ENCODE results near the gene COG5. TPM values are rescaled to one million over a fixed set of nuclear protein-coding genes. Genes with fewer than 3 reads are reported as not detected.

The COG5 gene
- total RNA-seq, 1 experiment from 2014 or later, result 31.1 TPM

DNA sequence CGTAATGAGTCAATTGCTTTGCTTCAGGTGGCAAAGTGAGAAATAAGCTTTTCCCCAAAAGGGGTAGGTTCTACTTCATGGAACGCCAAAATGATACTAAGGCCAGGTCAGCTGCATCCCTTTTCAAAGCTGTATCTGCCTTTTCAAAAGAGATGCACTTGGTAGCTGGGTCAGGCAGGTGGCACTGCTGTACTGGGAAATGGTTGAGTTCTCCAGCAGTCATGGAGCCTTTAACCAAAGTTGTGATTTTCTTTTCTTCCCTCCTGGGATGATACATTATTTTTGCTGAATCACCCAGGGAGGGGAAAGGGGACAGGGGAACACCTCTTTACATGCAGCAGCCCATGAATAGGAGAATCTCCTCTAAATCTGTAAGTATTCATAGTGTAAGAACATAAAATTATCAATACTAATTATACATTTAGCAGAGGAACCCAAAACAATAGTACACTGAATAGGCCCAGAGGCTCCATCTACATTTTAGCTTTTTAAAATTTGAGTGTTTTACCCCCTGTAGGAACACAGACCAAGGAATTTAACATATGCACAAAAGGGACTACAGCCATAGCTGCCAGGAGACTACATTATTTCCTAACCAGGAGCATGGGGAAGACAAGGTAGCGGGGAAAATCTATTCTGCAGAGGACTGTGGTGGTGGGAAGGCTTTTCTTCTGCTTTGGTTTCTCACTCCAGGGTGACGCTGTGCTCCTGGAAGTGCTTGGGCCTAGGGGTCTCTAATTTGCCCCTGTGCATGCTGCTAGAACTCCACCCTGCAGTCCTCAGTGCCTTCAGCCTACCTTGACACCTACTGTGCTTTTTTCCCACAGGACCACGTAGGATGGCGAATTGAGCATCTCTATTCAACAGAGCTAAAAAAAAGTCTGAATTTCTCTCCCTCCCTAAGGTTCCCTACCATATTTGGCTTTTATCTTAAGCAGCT is 100.3 kb downstream of the COG5 start:
- DNase-seq (ENCODE audit: low read depth), result peak; percentile 78

DNA sequence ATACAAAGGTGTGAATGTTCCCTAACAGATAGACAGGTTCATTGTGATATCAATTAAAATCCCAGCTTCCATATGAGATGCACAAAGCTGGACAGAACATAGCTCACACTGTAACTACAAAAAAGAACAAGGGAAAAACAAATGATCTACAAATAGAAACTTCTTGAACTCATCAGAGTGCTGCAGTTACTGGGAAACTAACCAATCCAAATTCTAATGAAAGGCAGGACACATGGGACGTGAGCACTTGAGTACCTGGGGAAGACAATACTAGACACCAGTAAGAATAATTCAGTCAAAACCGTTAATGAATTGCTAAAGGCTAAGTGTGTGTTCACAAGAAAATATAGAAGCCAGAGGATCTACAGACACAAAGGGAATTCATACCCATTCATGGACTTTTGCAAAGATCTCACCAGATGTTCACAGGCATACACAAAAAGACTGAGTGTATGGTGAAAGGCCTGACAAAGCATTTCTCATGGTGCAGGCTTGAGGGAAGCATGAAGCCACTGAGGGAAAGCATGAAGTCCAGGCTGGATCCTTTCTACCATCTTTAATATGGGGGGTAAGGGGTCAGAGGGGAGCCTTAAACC is 101.7 kb downstream of the COG5 start:
- no peak for DNase-seq (ENCODE audit: low read depth)

DNA sequence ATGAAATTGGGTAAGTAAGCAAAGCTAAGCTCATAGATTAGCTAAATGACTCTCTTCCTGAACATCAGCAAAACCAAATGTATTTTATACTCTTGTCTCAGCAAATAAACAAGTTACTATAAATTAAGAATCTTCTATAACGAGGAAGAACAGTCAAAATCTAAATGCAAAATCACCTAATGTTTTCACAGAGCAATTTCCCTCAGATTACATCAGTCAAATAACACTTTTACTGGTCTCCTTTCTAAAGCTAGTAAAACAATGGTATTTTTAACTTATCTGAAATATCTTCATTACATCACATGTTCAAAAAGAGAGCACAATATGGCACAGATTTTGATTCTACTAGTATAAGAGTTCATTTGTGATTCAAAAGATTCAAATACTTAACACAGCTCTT is 110.3 kb downstream of the COG5 start:
- DNase-seq (ENCODE audit: low read depth), result no peak

DNA sequence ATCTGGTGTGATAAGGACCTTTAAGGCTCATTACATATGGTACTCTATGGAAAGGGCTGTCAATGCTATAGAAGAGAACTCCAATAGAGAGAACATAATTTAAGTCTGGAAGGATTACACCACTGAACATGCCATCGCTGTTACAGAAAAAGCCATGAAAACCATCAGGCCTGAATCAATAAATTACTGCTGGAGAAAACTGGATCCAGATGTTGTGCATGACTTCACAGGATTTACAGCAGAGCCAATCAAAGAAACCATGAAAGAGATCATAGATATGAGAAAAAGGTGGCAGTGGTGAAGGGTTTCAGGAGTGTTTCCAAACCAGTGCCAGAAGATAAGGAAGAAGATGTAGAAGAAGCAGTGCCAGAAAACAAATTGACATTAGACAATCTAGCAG is 112.8 kb downstream of the COG5 start:
- no peak for DNase-seq (ENCODE audit: low read depth)

DNA sequence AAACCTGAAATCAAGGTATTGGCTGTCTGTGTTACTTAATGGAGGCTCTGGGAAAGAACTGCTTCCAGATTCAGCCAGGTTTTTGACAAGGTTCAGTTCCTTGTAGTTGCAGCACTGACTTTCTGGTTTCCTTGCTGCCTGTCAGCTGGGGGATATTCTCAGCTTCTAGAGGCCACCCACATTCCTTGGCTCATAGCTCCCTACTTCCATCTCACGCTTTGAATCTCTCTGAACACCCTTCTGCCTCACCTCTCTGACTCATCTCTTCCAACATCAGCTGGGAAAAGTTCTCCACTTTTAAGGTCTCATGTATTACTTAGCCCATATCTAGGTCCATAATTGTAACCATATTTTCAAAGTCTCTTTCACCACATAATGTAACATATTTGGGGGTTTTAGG is 116.7 kb downstream of the COG5 start:
- peak; percentile 23 for DNase-seq (ENCODE audit: low read depth)

DNA sequence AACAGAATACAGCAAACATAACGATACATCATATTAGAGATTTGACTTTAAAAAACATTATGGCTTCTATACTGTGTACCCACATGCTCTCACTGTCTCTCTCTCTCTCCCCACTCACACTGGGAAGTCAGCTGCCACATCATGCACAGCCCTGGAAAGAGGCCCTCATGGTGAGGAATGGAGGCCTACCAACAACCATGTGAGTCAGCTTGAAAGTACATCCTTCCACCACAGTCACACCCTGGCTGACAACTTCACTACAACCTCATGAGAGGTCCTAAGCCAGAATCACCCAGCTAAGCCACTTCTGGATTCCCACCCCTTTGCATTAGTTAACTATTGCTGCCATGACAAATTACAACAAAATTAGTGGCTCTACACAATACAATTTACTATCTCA is 117.2 kb downstream of the COG5 start:
- DNase-seq (ENCODE audit: low read depth), result peak; percentile 74

DNA sequence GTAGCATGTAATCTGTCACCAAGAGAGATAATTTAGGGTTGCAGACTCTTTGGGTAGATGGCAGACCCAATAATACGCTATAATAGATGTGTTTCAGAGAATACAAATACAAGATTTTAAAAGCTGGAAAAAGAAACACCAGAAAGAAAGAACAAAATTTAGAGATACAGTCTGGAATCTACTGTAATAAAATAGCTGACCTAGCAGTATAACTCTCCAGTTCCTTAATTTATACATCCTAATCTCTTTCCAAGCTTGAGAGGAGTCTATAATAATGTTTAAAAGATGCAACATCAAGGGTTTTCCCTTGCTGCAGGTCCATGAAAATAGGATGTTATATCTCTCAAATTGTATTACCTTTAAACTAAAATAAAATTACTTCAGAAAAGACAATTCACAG is 121.0 kb downstream of the COG5 start:
- no peak for DNase-seq (ENCODE audit: low read depth)

DNA sequence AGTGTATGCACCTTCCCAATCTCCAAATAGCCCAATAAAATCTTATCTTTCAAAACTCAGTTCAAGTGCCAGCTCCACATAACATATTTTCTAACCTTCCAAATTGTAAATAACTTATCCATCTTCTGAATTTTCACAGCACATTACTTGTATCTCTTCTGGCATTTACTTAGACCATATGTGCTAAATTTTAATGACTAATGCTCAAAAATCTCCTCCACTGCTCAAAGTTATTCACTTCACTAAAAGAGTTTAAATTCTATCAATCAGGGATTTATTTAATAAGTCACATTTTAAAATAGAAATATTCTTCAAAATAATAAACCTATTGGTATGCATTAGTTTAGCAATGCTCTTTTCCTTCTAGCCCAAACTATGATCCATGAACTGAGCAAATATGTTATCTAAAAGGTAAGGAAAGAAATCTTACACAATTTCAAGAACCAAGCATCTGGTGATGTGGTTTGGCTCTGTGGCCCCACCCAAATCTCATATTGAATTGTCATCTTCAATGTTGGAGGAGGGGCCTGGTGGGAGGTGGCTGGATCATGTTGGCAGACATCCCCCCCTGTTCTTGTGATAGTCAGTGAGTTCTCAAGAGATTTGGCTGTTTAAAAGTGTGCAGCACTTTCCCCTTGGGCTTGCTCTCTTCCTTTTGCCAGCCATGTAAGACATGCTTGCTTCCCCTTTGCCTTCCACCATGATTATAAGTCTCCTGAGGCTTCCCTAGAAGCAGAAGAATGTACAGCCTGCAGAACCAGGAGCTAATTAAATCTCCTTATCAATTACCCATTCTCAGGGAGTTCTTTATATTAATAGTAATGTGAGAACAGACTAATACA is 121.9 kb downstream of the COG5 start:
- peak; percentile 23 for DNase-seq (ENCODE audit: low read depth)

DNA sequence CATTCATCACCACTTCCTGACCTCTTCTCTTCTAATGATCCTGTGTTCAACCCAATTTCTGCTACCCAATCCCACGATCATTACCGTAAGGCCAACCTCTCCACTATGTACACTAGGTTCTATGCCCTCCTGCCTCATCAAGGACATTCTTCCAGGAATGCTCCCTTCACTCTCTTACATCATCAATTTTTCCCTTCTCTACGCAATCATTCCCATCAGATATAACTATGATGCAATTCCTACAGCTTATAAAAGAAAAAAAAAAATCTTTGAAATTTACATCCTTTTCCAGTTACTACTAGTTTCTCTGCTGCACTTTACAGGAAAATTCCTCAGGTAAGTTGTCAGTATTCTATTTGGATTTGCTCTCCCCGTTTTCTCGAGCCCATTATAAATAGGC is 124.7 kb downstream of the COG5 start:
- no peak for DNase-seq (ENCODE audit: low read depth)

DNA sequence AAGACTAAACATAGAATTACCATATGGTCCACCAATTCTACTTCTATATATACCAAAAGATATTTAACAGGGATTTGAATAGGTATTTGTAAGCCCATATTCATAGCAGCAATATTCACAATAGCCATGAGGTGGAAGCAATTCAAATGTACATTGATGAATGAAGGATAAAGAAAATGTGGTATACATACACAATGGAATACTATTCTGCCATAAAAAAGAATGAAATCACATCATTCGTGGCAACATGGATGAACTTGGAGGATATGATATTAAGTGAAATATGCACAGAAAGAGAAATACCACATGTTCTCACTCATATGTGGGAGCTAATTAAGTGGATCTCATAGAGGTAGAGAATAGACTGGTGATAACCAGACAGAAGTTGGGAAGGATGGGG is 128.0 kb downstream of the COG5 start:
- DNase-seq (ENCODE audit: low read depth), result no peak

DNA sequence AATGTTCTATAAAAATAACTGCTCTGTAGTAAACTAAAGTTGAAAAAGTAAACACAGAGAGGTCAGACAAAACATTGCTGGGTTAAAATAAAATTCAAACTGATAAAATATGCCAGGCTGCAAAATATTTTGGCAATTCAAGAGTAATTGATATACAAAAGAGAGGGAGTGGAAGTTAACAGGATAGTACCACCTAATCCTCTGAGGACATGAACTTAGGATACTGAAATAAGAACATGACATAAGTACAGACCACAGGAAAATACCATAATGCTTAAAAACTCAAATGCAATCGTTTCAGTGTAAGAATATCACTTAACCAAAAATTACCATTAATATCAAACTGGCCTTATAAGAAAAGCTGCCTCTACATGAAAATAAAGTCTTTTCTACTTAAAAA is 131.5 kb downstream of the COG5 start:
- peak; percentile 33 for DNase-seq (ENCODE audit: low read depth)

DNA sequence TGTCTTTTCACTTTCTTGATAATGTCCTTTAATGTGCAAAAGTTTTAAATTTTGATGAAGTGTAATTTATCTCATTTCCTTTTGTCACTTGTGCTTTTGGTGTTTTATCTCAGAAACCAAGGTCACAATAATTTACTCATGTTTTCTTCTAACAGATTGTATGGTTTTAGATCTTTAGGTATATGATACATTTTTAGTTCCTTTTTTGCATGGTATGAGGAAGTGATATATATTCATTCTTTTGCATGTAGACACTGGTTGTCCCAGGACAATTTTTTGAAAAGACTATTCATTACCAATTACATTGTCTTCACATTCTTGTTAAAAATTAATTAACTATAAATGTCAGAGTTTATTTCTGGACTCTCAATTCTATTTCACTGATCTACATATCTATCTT is 133.7 kb downstream of the COG5 start:
- DNase-seq (ENCODE audit: low read depth), result no peak

DNA sequence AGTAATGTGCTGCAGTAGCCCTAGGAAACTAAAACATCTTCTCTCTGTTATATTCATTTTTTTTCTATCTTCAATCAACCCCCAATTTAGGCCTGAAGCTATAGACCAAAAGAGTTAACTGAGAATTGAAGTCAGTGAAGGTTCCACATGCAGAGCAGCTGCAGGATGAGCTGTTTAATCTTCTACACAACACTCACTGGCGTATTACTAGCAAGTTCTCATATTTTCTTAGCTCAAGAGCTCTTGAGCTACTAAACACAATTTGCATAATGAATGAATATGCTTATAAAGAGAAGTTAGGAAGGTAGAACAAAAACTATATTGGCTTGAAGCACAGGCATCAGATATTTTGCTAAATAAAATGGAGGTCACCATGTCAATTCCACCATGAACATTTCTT is 135.1 kb downstream of the COG5 start:
- DNase-seq (ENCODE audit: low read depth), result no peak

DNA sequence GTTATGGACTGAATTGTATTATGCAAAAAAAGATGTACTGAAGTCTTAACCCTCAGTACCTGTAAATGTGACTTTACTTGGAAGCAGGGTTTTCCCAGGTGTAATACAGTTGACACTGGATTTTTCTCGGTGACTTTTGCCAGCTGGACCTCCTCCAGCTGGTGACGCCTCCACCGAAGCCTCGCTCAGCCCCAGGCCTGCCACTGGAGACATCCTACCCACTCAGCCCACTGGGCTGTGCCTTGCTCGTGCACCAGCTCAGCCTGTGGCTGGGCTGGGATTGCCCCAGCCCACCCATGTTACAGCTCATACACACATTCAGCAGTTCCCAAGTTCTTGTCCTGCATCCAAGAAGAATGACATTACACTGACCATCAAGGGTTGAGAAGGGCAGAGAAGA is 136.3 kb downstream of the COG5 start:
- DNase-seq (ENCODE audit: low read depth), result no peak

DNA sequence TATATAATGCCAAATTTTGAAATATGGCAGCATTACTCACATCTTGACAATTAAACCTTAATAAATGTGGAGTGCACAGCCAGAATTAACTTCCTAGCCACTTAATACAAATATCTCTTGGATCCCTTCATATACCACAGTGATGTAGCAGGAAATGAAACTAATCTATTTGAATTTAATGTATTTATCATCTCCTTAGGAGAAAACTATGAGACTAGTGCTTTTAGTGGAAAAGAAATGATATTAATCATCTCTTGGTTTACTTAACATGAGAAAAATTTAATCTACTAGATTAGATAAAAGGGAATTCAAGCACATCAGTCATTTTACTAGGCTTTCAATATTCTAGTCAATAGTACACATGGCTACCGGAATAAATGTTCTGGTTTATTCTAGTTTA is 149.5 kb downstream of the COG5 start:
- no peak for DNase-seq (ENCODE audit: low read depth)

DNA sequence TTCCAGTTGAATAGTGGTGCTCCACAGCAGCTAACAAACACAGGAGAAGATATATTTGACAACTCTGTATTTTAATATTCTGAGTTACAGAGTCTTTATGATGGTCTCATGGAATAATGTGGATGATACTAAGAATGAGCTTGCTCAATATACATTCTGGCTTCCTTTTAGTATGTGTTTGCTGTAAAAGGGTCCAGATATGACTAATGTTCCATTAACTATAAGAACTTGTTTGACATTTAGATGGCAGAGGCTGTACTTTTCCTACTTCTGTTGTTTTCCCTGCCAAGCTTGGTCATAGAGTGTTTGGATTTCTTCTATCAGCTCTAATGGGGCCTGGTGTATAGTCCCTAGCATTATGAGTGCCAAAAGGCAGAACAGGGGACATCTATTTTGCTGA is 155.4 kb downstream of the COG5 start:
- no peak for DNase-seq (ENCODE audit: low read depth)

DNA sequence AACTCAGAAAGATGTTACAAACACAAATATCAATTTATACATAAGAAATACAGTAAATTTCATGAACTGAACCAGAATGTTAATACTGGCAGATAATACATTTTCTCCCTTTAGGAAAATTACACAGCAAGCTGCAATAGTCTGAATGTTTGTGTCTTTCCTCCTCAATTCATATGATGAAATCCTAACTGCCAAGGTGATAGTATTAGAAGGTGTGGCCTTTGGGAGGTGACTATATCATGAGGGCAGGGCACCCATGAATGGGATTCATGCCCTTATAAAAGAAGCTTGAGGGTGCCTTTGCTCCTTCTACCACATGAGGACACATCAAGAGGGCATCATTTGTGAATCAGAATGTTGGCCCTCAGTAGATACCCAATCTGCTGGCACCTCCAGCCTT is 158.2 kb downstream of the COG5 start:
- DNase-seq (ENCODE audit: low read depth), result no peak

DNA sequence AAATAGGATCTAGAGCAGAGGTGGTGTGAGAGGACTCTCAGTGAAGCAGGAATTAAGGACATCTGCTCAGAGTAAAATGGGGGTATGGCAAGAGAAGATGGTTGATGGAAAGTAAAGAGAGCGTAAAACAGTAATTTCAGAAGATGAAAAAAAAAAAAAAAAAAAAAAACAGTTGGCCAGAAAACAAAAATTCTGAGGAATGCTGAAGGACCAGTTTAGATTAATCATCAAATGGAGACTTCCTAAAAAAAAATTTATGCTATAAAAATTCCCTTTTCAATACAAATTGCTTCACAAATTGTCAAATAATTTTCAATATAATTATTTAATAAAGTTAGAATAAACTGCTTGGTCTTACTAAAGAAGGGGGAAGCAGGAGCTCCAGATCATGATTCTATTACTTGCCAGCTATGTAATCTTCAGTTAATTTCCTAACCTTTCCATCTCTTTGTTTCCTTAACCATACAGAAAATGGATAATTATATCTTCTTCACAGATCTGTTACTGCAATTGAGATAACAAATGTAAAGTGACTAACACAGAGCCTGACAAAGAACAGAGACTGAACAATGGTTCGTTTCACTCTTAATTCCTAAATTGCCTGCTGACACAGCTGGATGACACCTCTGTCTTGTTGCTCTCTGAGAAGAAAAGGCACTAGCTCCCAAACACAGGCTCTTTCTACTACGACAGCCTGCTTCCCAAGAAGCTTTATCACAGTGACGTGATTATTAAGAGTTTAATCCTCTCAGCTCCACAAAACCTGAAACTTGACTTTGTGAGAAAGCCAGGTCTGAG is 158.8 kb downstream of the COG5 start:
- DNase-seq (ENCODE audit: low read depth), result no peak

DNA sequence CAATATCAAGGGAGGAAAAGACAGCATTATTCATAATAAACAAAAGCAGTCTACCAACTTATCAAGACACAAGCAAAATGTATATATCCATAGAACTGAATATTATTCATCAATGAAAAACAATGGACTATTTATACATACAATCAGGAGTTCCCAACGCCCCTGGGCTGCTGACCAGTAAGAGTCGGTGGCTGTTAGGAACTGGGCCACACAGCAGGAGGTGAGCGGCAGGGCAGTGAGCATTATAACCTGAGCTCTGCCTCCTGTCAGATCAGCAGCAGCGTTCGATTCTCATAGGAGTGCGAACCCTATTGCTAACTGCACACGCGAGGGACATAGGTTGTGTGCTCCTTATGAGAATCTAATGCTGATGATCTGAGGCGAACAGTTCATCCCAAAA is 165.6 kb downstream of the COG5 start:
- no peak for DNase-seq (ENCODE audit: low read depth)

DNA sequence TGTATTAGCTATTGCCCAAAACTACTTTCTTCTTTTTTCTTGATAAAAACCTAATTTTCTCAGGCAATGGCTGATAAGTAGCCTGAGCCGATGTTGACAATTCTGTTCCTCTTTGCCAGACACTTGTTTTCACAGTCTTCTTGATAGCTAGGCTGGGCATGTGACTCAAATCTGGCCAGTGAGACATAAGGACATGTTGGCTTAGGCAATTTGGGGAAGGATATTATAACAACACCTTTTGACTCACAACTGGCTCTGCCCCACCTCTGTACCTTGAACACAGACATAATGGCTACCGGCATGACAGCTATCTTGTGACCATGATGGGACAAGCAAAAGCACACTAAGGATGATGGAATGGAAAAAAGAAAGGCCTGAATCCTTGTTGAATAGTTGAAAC is 166.7 kb downstream of the COG5 start:
- DNase-seq (ENCODE audit: low read depth), result no peak

DNA sequence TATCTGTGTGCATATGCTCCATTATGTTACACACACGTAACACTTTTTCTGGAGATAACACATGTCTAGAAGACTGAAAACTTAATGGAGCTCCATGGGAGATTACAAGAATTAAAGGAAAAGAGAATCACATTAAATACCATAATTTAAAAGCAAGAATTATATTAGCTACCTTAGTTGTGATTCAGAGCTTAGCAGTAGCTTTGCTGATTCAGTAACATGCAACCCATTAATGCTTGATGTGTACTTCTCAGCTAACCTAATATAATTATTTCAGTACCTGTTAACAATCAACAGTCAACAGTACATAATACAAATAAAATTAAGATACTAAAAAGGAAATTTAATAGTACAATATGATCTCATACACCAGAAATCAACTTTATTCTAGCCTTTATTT is 167.6 kb downstream of the COG5 start:
- DNase-seq (ENCODE audit: low read depth), result no peak

DNA sequence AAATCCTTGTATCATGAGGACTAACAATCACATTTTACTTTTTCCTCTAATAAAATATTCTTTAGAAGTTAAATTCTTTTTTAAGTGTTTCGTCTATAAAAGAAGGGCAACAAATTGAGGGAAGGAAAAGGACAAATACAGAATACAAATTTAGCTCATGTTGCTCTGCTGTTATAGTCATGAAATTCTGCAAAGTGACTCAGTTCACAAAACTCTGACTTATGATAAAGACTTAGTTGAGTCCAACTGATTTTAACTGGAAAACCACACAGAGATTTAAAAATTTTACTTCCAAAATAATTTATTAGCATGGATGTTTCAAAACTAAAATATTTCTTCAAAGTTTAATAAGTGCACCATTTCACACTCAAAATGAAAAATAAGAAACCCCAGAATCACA is 168.9 kb downstream of the COG5 start:
- DNase-seq (ENCODE audit: low read depth), result peak; percentile 68

Measured in LHCN-M2 (cell line).